Adrenal gland (tissue), 12 donors: ENCODE results near the gene BRPF1. TPM values are rescaled to one million over a fixed set of nuclear protein-coding genes. Genes with fewer than 3 reads are reported as not detected.

ENCODE experiments used
- DNase-seq, 7 donors: peaks; one replicate each; pipeline ENCODE4 v3.0.0-alpha.2; 2019 to 2020
- H3K27ac ChIP-seq, 5 donors: fragments of 200-600 bp; sonication (generic) in 4 of 5; 1 replicate in 3 of 5; 2 replicates in 2 of 5; pipeline versions ENCODE4 v1.5.1 to v1.8.0; 2016 to 2020; ENCODE audit warnings: mild to moderate bottlenecking in 1 of 5
- H3K27me3 ChIP-seq: fragments of 200-600 bp; 2 replicates; pipeline ENCODE4 v1.8.0; 2021
- H3K36me3 ChIP-seq, 2 donors: fragments of 200-600 bp; replicated peaks in 1 of 2; 1 replicate in 1 of 2; 2 replicates in 1 of 2; pipeline versions ENCODE4 v1.5.1 to v1.8.0; 2018 to 2022
- H3K4me1 ChIP-seq, 2 donors: fragments of 200-600 bp; replicated peaks in 1 of 2; 1 replicate in 1 of 2; 2 replicates in 1 of 2; pipeline versions ENCODE4 v1.5.1 to v1.8.0; 2018 to 2021
- H3K4me3 ChIP-seq, 4 donors: fragments of 200-600 bp; sonication (generic) in 3 of 4; one replicate each; pipeline ENCODE4 v1.5.1; 2016 to 2018
- H3K9me3 ChIP-seq, 3 donors: fragments of 200-600 bp; sonication (generic) in 1 of 3; replicated peaks in 1 of 3; 1 replicate in 2 of 3; 2 replicates in 1 of 3; pipeline versions ENCODE4 v1.5.1 to v1.8.0; 2016 to 2021
- POLR2A ChIP-seq, 2 donors: fragments of 450-650 bp; IDR thresholded peaks; one replicate each; pipeline ENCODE4 v1.6.1; 2017; ENCODE audit warnings: antibody characterized with exemption in 2 of 2, mild to moderate bottlenecking in 2 of 2, moderate library complexity in 1 of 2
- WGBS, 4 donors: extraction: QIAGEN DNeasy Blood & Tissue Kit in 2 of 4; methylation state at CpG; one replicate each; pipeline versions ENCODE4 v1.1.5 to v1.1.7; 2013 to 2017; 5-methylcytosine and 5-hydroxymethylcytosine counted together
- intact Hi-C, 2 donors: fragments of 100-400 bp; cut with DNase I; formaldehyde crosslinking; loops; one replicate each; pipeline versions ENCODE4 v1.14.1 to v1.15.0; 2022 to 2023
- polyA plus RNA-seq, 3 donors: library from polyadenylated mRNA; stranded (reverse); fragments of 200-250 nt in 2 of 3; fragments of 350-450 nt in 1 of 3; fragmentation: Illumina TruSeq in 1 of 3; extraction: RNeasy Lipid Tissue Mini Kit (QIAGEN cat#74804) in 1 of 3; gene quantifications; one replicate each; pipeline ENCODE4 v1.2.3, GENCODE V29; 2013 to 2014
- total RNA-seq, 9 donors: library from RNA; depleted of rRNA in 4 of 9; stranded (reverse); fragments of >200 nt in 4 of 9; fragments of 120-200 nt in 1 of 9; fragmentation: NEBNext Ultra II Directional in 1 of 9; extraction: Animal tissue kit (Norgen Biotek cat#: 25700) in 1 of 9; gene quantifications; one replicate each; pipeline versions ENCODE4 v1.1.0 to v1.2.4, GENCODE V29; 2013 to 2023
- TF ChIP-seq, protein P1 (sequence below), 6 experiments: fragments of 450-650 bp in 4 of 6; fragments of 200-600 bp in 2 of 6; sonication (generic) in 1 of 6; IDR thresholded peaks; 1 replicate in 5 of 6; 2 replicates in 1 of 6; pipeline versions ENCODE4 v1.5.1 to v1.8.0; 2016 to 2021; ENCODE audit warnings: antibody characterized with exemption in 6 of 6, mild to moderate bottlenecking in 2 of 6, moderate library complexity in 1 of 6
- donor health status: healthy with polysubstance abuse.
- donor health status: Bipolar disorder and iron deficiency.
- donor health status: DM: yes; HTN: yes; CAD: no.
- donor health status: DM: no; HTN: no; CAD: no.
- donor health status: DM: no; HTN: no; CAD: no.
- donor health status: DM: yes; HTN: yes; CAD: no.

The BRPF1 gene
- total and polyA plus RNA-seq, 12 donors, result 7.4 to 18.7 (median 14.3) TPM

- DNase-seq, result peak in 1 of 7 donors; percentile 16
- no peak overlapping the region for H3K27ac ChIP-seq
Measured at GRCh38 chr3:9688961-9689360, 42.6 kb upstream of the BRPF1 start.

DNA sequence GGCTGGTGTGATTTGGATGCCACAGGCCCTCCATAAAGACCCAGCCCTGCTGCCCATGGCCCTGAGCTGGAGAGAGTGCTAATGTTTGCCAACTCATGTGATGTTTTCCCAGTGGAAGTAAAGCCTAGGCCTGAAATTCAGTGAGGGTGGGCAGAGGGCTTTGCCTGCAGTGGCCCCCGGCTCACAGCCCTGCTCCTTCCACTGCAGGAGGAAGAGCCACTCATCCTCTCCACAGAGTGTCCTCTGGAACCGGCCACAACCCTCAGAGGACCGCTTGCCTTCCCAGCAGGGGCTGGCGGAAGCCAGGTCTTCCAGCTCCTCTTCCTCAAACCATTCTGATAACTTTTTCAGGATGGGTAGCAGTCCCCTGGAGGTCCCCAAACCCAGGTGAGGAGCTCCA, 41.8 kb upstream of the BRPF1 start:
- intact Hi-C loops, result loop anchor here in 1 of 2 donors (10.0 kb wide), 1 partner anchor 185 kb away; no protein-coding TSS in a partner anchor
- TF ChIP-seq, protein P1, sequence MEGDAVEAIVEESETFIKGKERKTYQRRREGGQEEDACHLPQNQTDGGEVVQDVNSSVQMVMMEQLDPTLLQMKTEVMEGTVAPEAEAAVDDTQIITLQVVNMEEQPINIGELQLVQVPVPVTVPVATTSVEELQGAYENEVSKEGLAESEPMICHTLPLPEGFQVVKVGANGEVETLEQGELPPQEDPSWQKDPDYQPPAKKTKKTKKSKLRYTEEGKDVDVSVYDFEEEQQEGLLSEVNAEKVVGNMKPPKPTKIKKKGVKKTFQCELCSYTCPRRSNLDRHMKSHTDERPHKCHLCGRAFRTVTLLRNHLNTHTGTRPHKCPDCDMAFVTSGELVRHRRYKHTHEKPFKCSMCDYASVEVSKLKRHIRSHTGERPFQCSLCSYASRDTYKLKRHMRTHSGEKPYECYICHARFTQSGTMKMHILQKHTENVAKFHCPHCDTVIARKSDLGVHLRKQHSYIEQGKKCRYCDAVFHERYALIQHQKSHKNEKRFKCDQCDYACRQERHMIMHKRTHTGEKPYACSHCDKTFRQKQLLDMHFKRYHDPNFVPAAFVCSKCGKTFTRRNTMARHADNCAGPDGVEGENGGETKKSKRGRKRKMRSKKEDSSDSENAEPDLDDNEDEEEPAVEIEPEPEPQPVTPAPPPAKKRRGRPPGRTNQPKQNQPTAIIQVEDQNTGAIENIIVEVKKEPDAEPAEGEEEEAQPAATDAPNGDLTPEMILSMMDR (IDR thresholded peaks at IDR 0.05), result no peak
- TF ChIP-seq POLR2A (IDR thresholded peaks at IDR 0.05), result no peak
- H3K9me3 ChIP-seq, result no peaks in the 10 kb centered on the region
- DNase-seq, result no peak
- H3K27ac ChIP-seq, result no peak overlapping the region
- no peaks in the 10 kb centered on the region for H3K27me3 ChIP-seq
- H3K4me1 ChIP-seq, result no peaks in the 10 kb centered on the region
- H3K4me3 ChIP-seq, result no peak overlapping the region
- H3K36me3 ChIP-seq, result peaks cover 0 to 91% of the 10 kb centered on the region in 2 donors
- 96 to 98% (median 98%) methylated on average over 4 of the region's 4 CpGs; no CpG with 5 or more reads in 1 of the 4 donors for WGBS, 4 donors

More at GRCh38 chr3:9688961-9689360, 42.6 kb upstream of the BRPF1 start:
- Histone ChIP-seq H3K27me3 (no peaks in the 10 kb centered on the region), H3K36me3 (peaks cover 0 to 94% of the 10 kb centered on the region in 2 donors), H3K9me3 (no peaks in the 10 kb centered on the region), H3K4me3 (no peak overlapping the region), H3K4me1 (no peaks in the 10 kb centered on the region)
- TF ChIP-seq, protein P1 (IDR thresholded peaks at IDR 0.05), result no peak
- TF ChIP-seq POLR2A (IDR thresholded peaks at IDR 0.05), result no peak
- intact Hi-C loops, result loop anchor here in 1 of 2 donors (10.0 kb wide), 1 partner anchor 184 kb away; no protein-coding TSS in a partner anchor
- 77 to 100% (median 79%) methylated on average over 1 to 5 of the region's 5 CpGs for WGBS, 4 donors

DNA sequence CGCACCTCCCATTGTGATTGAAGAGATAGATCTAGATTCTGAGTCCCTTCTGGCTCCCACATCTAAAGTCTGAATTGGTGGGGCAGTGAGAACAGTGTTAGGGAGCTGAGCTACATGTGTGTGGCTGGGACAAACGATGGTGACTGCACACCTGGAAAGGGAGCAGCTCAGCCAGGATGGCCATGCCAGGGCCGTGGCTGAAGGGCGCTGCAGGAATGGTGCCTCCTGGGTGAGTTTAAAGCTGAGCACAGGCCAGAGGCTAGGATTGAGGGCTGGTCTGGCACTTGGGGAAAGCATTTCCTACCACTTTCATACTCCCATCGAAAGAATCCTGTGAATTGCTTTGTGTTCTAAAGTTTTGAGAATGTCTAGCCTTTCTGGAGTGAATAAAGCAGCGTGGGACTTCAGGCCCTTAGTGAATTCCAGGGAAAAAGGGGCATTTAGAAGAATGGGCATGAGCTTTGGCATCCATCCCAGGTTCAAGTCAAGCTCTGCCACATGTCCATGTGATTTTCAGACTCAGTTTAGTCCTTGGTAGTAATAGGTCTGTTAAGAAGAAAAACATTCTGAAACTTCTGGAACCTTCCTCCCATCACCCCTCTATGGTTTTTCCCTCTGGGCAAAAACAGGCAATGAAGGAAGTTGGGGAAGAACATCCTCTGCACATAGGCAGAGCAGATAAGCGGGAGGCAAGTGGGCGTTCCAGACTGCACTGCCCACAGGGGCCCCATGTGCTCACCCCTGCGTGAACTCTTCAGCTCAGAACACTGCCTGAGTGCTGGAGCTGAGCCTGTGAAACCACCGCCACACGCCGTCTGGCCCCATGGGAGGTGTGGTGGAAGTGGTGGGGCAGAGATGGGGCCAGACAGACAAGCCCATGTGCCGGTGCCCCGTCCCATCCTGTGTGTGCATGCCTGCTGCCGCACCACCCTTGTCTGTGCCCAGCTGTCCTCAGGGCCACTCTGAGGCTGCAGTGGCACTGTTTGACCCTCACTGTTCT, 40.8 kb upstream of the BRPF1 start:
- Histone ChIP-seq H3K4me1 (no peaks in the 10 kb centered on the region), H3K4me3 (no peak overlapping the region), H3K27ac (no peak overlapping the region), H3K27me3 (no peaks in the 10 kb centered on the region), H3K36me3 (peaks cover 0 to 91% of the 10 kb centered on the region in 2 donors), H3K9me3 (no peaks in the 10 kb centered on the region)
- intact Hi-C loops, result no loop called here
- TF ChIP-seq, protein P1 (IDR thresholded peaks at IDR 0.05), result no peak
- no peak for TF ChIP-seq POLR2A (IDR thresholded peaks at IDR 0.05)
- WGBS, 4 donors, result 78 to 88% (median 84%) methylated on average over 9 to 15 of the region's 15 CpGs
- DNase-seq, result no peak

DNA sequence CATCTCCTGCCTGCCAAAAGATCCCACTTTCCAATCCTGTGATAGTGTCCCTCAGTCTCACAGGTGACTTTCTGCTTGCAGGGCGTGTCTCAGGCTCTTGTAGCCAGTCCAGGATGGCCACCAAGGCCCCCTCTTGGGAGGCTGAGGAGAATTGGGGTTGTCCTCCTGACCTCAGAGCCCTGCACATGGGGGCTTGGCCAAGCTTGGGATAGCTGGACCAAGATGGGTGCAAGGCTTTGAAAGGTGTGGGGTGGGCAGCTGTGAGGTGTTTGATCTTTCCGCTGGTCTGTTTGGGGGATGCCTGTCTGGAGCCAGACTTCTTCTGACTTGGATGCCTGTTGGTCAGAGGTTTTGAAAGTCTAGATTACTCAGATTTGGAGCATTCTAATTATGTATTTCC, 39.9 kb upstream of the BRPF1 start:
- Histone ChIP-seq H3K9me3 (no peaks in the 10 kb centered on the region), H3K4me3 (no peak overlapping the region), H3K27me3 (no peaks in the 10 kb centered on the region), H3K4me1 (no peaks in the 10 kb centered on the region), H3K36me3 (peaks cover 0 to 93% of the 10 kb centered on the region in 2 donors), H3K27ac (no peak overlapping the region)
- DNase-seq, result no peak
- intact Hi-C loops, result no loop called here
- TF ChIP-seq, protein P1 (IDR thresholded peaks at IDR 0.05), result no peak
- no peak for TF ChIP-seq POLR2A (IDR thresholded peaks at IDR 0.05)
- 86 to 98% (median 93%) methylated on average over 2 of the region's 2 CpGs for WGBS, 4 donors
